ENCODE measurements around the gene CPXM1.

DNA sequence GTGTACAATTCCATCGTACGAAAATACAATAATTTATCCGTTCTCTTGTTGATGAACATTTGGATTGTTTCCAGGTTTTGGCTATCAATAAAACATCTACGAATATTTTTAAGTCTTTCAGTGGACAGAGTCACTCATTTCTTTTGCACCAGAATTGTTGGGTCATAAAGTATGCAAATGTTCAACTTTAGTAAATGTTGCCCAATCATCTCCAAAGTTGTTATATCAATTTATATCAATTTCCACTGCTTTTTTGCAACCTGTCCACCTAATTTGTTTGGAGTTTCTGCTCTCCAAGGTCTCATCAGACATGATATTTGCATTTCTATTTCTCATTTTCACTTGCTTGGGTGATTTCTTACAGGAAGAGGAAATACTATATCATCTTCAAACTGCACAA is 26.2 kb upstream of the CPXM1 start:
- TF ChIP-seq CTCF (IDR thresholded peaks at IDR 0.05; ENCODE audit: insufficient read depth, low read length, poor library complexity, severe bottlenecking) (no peak), EZH2phosphoT487 (conservative IDR thresholded peaks at IDR 0.05; ENCODE audit: low read length) (no peak)
